Stromal cell of bone marrow (primary cell): ENCODE results near the gene ACTG2.

Source experiments
- DNase-seq: peaks from one replicate; pipeline ENCODE4 v3.0.0-alpha.2; 2012; ENCODE audit warnings: low read depth

The ACTG2 gene

DNA sequence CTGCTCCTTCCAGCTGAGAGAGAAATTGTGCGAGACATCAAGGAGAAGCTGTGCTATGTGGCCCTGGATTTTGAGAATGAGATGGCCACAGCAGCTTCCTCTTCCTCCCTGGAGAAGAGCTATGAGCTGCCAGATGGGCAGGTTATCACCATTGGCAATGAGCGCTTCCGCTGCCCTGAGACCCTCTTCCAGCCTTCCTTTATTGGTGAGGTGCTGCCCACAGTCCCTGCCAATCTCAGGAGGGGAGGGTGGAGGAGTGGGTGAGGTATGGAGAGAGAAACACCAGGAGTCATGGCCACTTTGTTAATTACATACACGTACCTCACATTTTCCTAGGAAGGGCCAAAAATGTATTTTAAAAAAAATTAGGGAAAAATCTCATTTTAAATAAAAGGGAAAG is 21.9 kb downstream of the ACTG2 start:
- no peak for DNase-seq

DNA sequence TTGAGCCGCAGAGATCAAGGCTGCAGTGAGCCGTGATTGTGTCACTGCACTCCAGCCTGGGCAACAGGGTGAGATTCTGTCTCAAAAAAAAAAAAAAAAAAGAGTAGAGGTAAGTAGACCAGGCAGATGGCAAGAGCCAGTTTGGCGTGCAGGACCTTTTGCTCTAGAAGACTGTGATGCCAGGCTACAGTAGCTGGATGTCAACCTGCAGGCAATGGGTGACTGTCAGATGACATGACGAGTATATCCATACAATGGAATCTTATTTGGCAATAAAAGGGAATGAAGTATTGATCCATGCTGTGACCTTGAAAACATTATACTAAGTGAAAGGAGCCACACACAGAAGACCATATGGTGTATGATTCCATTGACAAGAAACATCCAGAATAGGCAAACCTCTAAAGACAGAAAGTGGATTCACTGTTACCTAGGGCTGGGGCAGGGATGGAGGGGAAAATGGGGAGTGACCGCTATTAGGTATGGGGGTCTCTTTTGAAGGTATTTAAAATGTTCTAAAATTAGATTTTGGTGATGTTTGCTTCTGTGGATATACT is 22.7 kb downstream of the ACTG2 start:
- DNase-seq, result no peak

DNA sequence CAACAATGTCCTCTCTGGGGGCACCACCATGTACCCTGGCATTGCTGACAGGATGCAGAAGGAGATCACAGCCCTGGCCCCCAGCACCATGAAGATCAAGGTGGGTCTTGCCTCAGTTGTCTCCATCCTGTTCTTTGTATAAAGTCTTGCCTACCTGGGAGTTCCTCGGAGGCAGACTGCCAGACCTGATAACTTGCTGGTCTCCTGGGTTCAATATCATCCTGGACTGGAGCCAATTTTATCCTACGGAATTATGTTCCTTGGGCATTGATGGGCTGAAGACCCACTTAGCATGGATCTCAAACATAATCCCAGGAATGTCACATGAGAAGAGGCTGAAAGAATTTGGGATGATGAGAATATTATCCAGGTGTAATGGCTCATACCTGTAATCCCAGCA is 23.9 kb downstream of the ACTG2 start:
- no peak for DNase-seq

DNA sequence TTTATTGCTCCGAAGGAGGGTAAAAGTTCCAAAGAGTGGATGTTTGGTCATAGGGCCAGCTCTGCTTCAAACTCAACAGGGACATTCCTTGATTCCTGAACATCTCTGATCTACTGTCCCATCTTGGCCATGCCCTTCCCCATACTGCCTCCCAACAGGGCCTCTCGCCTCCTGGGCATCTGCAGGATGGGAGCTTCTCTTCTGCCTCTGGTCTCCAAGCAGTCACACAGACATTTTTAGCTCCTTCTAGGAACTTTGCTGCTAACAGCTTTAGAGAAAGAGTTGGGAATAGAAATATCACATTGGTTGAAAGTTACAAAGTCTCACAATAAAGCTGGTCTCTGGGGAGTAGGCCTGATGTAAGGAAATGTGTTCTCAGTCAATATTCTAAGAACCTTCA is 24.5 kb downstream of the ACTG2 start:
- DNase-seq, result no peak

DNA sequence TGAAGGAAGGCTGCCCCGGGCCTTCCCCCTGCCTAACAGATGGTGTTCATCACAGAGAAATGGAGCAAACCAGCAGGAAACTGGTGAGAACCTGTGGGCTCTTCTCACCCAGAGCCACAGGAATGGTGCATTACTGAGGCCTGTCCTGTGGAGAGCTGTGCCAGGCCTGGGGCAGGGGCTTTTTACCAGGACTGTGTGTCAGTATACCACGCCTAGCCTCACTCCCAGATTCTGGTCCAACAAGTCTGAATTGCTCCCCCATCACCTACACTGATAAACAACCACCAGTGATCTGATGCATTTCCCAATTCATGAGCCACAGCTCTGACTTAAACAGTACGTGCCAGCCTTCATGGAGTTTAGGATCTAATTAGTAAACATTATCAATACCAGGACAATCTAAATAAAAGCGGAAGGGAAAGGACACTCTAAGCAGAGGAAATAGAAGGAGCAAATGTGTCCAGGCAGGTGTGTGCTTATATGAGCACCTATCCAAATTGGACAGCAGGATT is 24.9 kb downstream of the ACTG2 start:
- DNase-seq, result no peak

DNA sequence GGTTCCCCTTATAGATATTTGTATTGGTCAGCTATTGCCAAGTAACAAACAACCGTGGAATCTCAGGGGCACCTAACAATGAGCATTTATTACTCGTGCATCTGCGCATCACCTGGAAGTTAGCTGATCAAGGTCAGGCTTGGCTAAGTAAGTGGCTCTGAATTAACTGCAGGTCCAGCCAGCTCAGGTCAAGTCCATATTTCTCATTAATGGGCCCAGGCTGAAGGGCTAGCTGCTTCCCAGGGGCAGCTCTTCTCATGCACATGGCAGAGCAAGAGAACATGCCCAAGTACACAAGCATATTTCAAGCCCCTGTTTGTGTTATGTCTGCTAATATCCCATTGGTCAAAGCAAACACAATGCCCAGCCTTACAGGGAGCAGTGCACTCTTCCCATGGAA is 26.0 kb downstream of the ACTG2 start:
- DNase-seq, result no peak

DNA sequence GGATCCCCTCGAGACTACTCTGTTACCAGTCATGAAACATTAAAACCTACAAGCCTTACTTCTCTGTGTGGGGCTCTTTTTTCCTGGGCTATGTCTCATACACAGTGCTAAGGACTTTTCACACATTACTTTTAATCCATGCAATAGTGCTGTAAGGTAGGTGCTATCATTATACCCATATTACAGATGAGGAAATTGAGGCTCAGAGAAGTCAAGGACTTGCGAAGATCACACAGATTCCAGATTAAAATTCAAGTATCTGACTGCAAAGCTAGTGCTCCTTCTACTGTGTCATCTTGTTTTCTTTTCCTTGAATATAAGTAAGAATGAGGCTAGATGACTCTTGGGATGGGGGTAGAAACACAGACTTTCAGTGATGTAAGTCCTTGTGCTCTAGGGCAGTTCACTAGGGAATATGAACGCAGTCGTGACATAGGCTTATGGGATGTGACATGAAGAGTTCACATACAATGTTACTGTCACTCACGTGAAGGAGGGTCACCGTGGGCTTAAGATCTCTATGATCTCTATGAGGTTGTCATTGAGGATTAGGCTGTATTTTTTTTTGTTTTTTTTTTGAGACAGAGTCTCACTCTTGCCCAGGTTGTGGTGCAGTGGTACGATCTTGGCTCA is 26.9 kb downstream of the ACTG2 start:
- DNase-seq, result no peak

DNA sequence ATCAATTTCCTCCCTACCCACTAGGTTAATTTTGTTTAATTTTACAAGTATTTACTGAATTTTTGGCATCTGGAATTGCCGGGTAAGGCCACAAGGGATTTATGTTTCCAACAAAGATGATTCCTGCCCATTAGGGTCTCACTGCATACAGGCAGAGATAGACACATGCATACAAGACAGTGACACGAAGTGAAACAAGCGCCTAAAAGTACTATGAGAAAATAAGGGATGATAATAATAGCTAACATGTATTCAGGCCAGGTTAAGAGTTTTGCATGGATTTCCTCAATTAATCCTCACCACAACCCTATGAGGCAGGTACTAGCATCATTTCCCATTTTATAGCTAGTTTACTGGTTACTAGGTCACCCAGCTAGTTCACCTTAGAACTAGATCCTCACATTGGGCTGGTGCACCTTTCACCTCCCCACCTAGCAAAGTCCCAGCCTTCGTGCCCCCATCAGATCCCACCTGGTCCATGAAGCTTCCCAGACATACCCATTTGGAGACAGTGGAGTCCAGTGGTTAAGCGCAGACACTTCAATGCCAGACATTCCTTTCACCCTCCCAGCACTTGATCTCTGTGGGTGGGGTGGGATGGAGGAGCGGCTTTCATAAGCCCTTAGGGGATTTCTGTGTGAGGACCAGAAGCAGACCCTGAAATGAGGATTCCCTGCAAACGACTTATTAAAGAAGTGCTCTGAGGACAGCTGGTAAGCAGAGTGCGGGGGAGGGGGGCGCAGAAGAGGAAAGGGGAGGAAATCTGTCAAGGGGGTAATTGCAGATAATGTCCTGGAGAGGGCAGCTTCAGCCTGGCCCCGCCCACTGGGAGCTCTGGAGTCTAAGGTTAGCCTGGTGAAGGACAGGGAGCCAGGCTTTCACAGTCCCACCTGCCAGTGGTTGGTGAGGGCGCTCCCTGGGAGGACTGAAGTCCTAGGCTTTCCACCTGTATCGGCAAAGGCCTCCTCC is 28.1 kb downstream of the ACTG2 start:
- DNase-seq, result no peak

DNA sequence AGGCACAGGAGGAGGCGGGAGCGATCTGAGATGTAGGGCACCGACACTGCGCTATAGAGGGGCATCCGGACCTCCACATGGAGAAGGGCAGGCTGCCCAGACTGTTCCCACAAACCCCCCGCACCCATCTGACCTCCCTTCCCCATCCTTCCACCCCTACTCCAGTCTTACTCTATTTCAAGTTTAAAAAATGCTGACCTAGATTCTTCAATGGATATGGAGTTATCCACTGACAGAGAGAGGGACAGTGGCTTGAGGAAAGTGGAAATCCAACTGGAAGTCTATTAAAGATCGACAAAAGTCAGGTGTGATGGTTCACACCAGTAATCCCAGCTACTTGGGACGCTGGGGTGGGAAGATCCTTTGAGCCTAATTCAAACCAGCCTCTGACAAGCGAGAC is 28.8 kb downstream of the ACTG2 start:
- DNase-seq, result no peak

DNA sequence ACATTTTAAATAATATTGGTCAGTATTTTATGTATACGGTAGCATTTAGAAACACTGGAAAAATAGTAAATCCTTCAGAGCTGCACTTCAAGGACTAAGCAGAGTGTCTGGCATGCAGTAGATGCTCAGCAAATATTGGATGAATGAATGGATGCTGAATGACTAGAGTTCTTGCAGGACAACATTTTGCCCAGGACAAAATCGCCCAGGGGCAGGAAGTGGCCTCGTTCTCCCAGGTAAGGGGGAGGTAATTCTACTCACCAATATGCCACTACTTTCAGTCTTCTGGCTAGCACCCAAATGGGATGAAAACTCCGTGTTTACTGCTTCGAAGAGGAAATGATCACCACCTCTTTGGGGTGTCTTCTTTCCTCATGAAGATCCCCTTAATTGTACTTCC is 29.9 kb downstream of the ACTG2 start:
- no peak for DNase-seq

DNA sequence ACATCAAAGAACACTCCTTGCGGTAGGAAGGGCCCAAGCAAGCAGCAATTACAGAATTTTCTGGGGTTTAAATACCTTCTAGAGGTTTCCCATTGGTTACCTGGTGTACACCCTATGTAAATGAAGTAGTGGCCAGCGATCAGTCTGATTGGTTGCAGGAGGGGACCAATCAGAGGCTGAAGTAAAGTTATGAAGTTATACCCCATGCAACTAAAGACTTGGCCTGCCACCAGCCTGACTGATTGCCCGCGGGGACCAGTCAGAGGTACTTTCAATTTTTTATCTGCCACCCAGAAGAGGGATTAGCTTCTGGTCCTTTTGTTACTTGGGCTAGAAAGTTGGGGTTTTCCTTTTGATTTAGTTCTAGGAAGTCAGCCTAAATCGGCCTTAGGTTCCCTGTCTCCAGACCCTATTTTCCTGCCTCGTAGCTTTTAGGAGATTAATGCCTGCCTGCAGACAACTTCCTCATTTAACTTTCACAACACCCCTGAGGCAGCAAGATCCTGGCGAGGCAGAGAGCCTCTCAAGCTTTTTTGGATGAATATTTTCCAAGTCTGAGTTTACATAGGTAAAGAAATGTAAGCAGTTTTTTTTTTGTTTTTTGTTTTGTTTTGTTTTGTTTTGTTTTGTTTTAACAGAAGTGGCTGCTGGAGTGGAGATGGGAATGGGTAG is 32.4 kb downstream of the ACTG2 start:
- DNase-seq, result no peak

DNA sequence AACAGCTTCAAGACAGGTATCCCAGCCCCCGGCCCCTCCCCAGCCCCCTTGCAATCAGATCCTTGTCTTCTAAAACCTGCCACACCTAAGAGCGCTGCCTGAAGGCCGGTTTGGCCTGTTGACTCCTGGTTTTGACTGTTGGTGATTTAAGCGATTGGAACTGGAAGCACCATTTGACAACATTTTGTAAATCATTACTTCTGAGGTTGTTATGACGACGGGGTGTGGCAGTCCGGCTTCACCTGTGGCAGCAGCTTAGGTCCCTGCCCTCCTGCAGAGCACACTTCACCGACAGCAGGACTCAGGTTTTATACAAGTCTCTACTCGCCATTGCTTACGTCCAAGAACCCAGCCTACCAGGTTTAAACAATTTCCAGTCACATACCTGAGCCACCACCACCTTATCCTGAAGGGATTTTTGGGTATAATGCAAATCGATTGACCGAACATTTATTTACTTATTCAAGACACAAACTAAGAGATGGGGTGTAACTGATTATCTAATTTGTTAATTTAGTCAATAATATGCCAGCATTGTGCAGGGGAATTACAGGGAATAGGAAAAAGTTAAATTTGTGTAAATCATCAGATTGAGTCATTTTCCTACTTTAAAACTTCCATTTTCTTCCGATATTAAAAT is 33.2 kb downstream of the ACTG2 start:
- DNase-seq, result no peak

DNA sequence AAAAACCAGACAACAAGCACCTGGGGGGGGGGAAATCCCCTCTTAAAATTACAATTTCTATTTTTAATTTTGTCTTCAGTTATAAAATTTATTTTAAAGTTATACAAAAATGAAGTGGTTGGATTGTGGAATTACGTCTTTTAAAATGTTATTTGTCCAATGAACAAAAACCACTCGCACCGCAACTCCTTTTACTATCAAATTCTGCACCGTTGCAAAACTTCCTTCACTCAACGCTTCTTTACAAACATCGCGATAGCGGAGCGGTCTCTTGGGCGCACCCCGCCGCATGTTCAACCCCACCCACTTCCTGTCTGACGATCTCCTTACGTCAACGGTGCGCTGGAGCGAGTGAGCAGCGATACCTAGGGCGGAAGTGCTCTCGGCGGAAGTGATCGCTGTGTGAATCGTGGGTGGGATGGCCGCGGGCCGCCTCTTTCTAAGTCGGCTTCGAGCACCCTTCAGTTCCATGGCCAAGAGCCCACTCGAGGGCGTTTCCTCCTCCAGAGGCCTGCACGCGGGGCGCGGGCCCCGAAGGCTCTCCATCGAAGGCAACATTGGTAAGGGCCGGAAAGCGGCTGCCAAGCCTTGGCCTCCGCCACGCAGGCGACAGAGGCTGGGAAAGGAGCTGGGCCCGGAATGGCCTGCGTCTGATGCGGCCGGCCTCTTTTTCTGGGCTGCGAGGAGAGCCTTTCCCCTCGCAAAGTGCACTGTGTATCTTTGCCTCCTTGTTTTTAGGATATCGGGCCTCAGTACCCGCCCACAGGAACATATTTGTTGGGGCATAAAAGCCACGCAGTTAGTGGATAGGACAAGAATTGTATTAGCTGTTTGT is 33.9 kb downstream of the ACTG2 start, which contains the start of gene DGUOK:
Gene DGUOK, plus strand, starts transcription at position 388 of the 835 bp plus-strand sequence. Its CDS starts 31 bp downstream, at position 419.
- DNase-seq, result peak; percentile 99

DNA sequence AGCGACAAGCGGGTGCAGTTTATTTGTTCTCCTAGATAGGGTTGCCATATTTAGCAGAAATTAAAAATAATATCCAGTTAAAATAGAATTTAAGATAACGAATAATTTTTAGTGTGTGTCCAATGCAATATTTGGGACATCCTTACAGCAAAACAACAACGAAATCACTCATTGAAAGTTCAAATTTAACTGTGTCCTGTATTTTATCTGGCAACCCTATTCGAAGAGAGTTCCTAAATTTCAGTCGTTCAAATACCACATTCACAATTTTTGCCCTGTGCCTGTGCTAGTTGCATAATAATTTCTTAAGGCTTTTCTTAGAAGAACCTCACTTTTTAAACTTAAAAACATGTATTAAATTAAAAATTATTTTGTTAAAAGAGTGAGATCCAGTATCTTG is 34.5 kb downstream of the ACTG2 start:
- DNase-seq, result no peak

DNA sequence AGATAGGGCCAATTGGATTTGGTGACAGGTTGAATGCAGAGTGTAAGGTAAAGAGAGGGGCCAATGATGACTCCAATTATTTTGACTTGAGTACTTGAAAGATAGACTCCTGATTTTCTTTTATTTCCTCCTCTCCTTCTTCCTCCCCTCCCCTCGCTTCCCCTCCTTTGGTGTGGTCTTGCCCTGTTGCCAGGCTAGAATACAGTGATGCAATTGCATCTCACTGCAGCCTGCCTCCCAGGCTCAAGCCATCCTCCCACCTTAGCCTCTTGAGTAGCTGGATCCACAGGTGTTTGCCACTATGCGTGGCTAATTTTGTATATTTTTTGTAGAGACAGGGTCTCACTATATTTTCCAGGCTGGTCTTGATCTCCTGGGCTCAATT is 36.1 kb downstream of the ACTG2 start:
- DNase-seq, result no peak

DNA sequence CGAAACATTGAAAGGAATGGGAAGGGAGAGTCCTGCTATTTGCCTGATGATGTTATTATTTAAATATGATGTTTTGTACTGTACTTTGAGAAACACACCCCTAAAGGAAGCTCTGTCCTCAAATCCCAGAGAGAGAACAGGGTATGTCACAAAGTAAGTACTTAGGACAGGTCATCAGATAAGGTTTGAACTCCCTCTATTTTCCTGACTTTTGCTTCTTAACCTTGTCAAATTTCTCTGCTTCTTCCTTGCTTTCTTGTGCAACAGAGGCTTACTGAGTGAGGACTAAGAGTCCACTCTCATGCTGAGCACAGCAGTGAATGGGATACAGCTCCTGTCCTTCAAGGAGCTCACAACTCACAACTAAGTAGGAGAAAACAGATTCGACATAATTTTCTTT is 37.6 kb downstream of the ACTG2 start:
- no peak for DNase-seq

DNA sequence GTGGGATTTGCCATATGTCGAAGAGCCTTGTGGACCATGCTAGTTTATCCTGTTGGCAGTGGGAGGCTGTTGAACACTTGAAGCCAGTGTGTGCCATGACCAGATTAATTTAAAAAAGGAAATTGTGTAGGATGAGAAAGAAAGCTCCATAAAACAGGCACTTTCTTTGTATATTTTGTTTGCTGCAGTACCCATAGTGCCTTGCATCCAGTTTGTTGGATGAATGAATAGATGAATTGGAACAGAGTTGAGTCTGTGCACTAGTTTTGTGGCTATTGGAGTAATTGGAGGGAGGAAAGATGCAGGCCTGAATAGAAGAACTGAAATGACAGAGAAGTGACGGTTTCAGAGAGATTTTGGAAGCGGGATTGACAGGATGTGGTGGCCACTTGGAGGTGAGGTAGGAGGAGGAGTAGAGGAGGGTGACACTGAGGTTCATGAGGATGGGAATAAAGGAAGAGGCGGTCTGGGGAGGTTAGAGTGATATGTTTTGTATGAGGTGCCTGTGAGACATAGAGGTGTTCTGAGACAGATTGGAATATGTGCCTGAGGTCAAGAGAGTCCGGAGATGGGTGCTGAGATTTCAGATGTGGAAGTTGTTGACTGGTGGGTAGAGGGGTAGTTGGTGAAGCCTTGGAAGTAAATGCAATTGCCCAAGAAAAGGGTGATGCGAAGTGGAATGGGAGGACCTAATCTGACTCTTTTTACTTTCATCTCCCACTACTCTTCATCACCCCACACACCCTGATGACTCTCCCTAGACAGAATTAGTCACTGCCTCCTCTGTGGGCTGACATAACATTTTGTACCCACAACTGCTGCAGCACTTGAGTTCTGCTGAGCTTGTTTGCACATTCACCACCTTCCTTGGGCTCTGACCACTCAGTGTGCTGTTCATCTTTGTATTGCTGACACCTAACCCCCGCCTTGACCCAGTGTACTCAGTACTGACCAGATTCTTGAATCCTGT is 39.0 kb downstream of the ACTG2 start:
- DNase-seq, result no peak

DNA sequence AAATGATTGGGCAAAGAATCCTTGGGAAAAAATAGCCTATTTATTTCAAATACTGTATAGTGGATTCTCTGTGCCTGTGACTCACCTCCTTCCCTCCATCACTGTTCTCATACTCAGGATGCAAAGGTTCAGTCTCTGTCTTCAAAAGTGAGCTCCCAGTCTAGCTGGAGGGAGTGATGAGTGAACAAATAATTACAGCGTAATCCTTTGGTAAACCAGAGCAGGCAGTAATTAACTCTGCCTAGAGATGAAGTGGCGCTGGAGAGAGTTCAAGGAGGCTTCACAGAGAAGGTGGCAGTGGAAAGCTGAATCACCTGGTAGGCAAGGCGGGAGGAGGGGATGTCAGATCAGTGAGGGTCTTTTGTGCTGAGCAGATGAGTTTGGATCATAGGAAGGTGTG is 40.4 kb downstream of the ACTG2 start:
- DNase-seq, result no peak

DNA sequence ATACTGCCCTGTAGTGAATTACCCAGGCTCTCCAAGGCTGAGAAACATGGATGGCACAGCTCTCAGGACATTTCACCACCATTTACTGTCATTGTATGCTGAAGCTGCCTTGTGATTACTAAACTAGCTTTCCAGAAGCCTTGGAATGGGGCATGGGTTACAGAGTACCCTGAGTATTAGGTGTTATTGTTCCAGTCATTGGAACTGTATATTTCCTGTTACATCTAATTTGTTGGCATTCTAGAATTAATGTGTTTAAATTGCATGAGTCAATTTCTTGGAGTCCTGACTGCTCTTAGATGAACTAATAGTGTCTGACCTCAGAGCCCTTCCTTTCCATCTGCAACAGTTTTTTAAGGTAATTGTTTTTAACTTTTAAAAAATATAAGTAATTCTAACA is 42.8 kb downstream of the ACTG2 start:
- DNase-seq, result no peak
